HG03280 (cell line): Measurements from ENCODE around the gene TMX2.
"Not testable (repeated sequence)": the region's sequence is repeated elsewhere in the genome, so short reads cannot be mapped to it uniquely, and the experiment has no call there.

Source experiments
- ATAC-seq: cut with Tn5 transposase; IDR thresholded peaks from one replicate; pipeline ENCODE4 v1.9.1; 2021; ENCODE audit warnings: mild to moderate bottlenecking, moderate library complexity; ENCODE audit not compliant: unreplicated experiment

Gene TMX2

GRCh38 chr11:57712256-57713150 is at the start of gene TMX2:
TMX2 (plus strand) TSS chr11:57712593; CDS start chr11:57712619, 26 bp downstream.
- peak; percentile 92 for ATAC-seq

- no peak for ATAC-seq
Observed at GRCh38 chr11:57662893-57663292, 49.5 kb upstream of the TMX2 start.

GRCh38 chr11:57663975-57664374 is 48.4 kb upstream of the TMX2 start:
- ATAC-seq: no peak

GRCh38 chr11:57667117-57667735 is 45.2 kb upstream of the TMX2 start:
- peak; percentile 63 for ATAC-seq

GRCh38 chr11:57667736-57668433 is 44.5 kb upstream of the TMX2 start, which contains the start of gene ZDHHC5:
ZDHHC5 (plus strand) TSS chr11:57668114; CDS start chr11:57673091, 4,977 bp downstream.
- ATAC-seq: peak; percentile 86

- peak; percentile 7 for ATAC-seq
Observed at GRCh38 chr11:57668434-57668782, 44.0 kb upstream of the TMX2 start.

- no peak for ATAC-seq
Observed at GRCh38 chr11:57674251-57674650, 38.1 kb upstream of the TMX2 start.

- ATAC-seq: no peak
Observed at GRCh38 chr11:57675176-57675941, 37.0 kb upstream of the TMX2 start.

GRCh38 chr11:57679396-57679795 is 33.0 kb upstream of the TMX2 start:
- no peak for ATAC-seq

GRCh38 chr11:57680552-57680874 is 31.9 kb upstream of the TMX2 start:
- no peak for ATAC-seq

GRCh38 chr11:57681168-57681567 is 31.2 kb upstream of the TMX2 start:
- ATAC-seq: no peak

GRCh38 chr11:57690474-57690873 is 21.9 kb upstream of the TMX2 start:
- not testable (repeated sequence) for ATAC-seq

- ATAC-seq: no peak
Observed at GRCh38 chr11:57698843-57699365, 13.5 kb upstream of the TMX2 start.

GRCh38 chr11:57699813-57700212 is 12.6 kb upstream of the TMX2 start:
- ATAC-seq: no peak

GRCh38 chr11:57700425-57700824 is 12.0 kb upstream of the TMX2 start:
- no peak for ATAC-seq

GRCh38 chr11:57703341-57703740 is 9.1 kb upstream of the TMX2 start:
- no peak for ATAC-seq

GRCh38 chr11:57704932-57705331 is 7.5 kb upstream of the TMX2 start:
- ATAC-seq: no peak

- not testable (repeated sequence) for ATAC-seq
Observed at GRCh38 chr11:57705432-57705831, 7.0 kb upstream of the TMX2 start.

- ATAC-seq: no peak
Observed at GRCh38 chr11:57709802-57710367, 2.5 kb upstream of the TMX2 start.
